IPS DF 6.9 (cell line): ENCODE measurements around the gene PEF1.

Source experiments
- DNase-seq: peaks from one replicate; pipeline ENCODE4 v3.0.0-alpha.2; 2013; ENCODE audit warnings: low read depth, low spot score
- H3K27ac ChIP-seq: one replicate; pipeline ENCODE4 v1.5.1; 2013; ENCODE audit warnings: low read length, control low read depth
- H3K27me3 ChIP-seq: 2 replicates; pipeline ENCODE4 v1.6.1; 2013; ENCODE audit warnings: mild to moderate bottlenecking, low read length; ENCODE audit not compliant: control insufficient read depth, insufficient read depth
- H3K36me3 ChIP-seq: 2 replicates; pipeline ENCODE4 v1.6.1; 2013; ENCODE audit warnings: low read length; ENCODE audit not compliant: control insufficient read depth, insufficient read depth
- H3K4me1 ChIP-seq: 2 replicates; pipeline ENCODE4 v1.6.1; 2013; ENCODE audit warnings: low read length; ENCODE audit not compliant: control insufficient read depth, insufficient read depth
- H3K4me3 ChIP-seq: 2 replicates; pipeline ENCODE4 v1.5.1; 2013; ENCODE audit warnings: mild to moderate bottlenecking, low read length
- H3K9me3 ChIP-seq: 2 replicates; pipeline ENCODE4 v1.6.1; 2013; ENCODE audit warnings: low read length, inconsistent platforms; ENCODE audit not compliant: control insufficient read depth, insufficient read depth
- whole genome bisulfite sequencing: extraction: QIAGEN DNeasy Blood & Tissue Kit; methylation state at CpG from one replicate; pipeline ENCODE4 v1.1.7; 2013; ENCODE audit warnings: mixed read lengths, missing lambda C conversion rate; ENCODE audit not compliant: insufficient read length, insufficient coverage; 5-methylcytosine and 5-hydroxymethylcytosine counted together

The PEF1 gene

GRCh38 chr1:31639543-31639942, 5.1 kb downstream of the PEF1 start:
- Histone ChIP-seq H3K4me3 (no peak overlapping the region), H3K4me1 (peaks cover 3% of the 10 kb centered on the region; the same call in 1 of the 2 replicates), H3K27me3 (no peaks in the 10 kb centered on the region), H3K9me3 (no peaks in the 10 kb centered on the region), H3K27ac (no peak overlapping the region), H3K36me3 (peaks cover 5% of the 10 kb centered on the region; the same call in 1 of the 2 replicates)
- no peak for DNase-seq
- no CpG with 5 or more reads among the region's 5 CpGs for WGBS

GRCh38 chr1:31637915-31638673, 6.6 kb downstream of the PEF1 start:
- Histone ChIP-seq H3K27me3 (no peaks in the 10 kb centered on the region), H3K9me3 (no peaks in the 10 kb centered on the region), H3K4me1 (0 out of 2 replicates have a peak, but pooled peaks cover 3% of the 10 kb centered on the region), H3K27ac (no peak overlapping the region), H3K36me3 (peaks cover 6% of the 10 kb centered on the region; the same call in 1 of the 2 replicates), H3K4me3 (no peak overlapping the region)
- DNase-seq, result no peak
- WGBS, result no CpG with 5 or more reads among the region's 5 CpGs

GRCh38 chr1:31633117-31633516, 11.6 kb downstream of the PEF1 start:
- Histone ChIP-seq H3K27me3 (no peaks in the 10 kb centered on the region), H3K4me3 (no peak overlapping the region), H3K9me3 (no peaks in the 10 kb centered on the region), H3K4me1 (no peaks in the 10 kb centered on the region), H3K27ac (no peak overlapping the region), H3K36me3 (peaks cover 24% of the 10 kb centered on the region; the same call in 1 of the 2 replicates)
- no CpG with 5 or more reads among the region's 4 CpGs for WGBS
- no peak for DNase-seq

- Histone ChIP-seq H3K9me3 (no peaks in the 10 kb centered on the region), H3K4me3 (no peak overlapping the region), H3K4me1 (no peaks in the 10 kb centered on the region), H3K36me3 (peaks cover 25% of the 10 kb centered on the region; the same call in 1 of the 2 replicates), H3K27ac (no peak overlapping the region), H3K27me3 (no peaks in the 10 kb centered on the region)
- no peak for DNase-seq
- WGBS, result no CpG with 5 or more reads among the region's 3 CpGs
These were observed 12.0 kb downstream of the PEF1 start for GRCh38 chr1:31632649-31633048.

GRCh38 chr1:31628931-31629556, 15.6 kb downstream of the PEF1 start:
- Histone ChIP-seq H3K9me3 (no peaks in the 10 kb centered on the region), H3K4me1 (0 out of 2 replicates have a peak, but pooled peaks cover 2% of the 10 kb centered on the region), H3K27me3 (no peaks in the 10 kb centered on the region), H3K27ac (no peak overlapping the region), H3K4me3 (no peak overlapping the region), H3K36me3 (peaks cover 20% of the 10 kb centered on the region; the same call in 1 of the 2 replicates)
- DNase-seq, result no peak
- WGBS, result no CpG with 5 or more reads among the region's 6 CpGs

GRCh38 chr1:31627930-31628559, 16.6 kb downstream of the PEF1 start:
- no peak overlapping the region for H3K27ac ChIP-seq
- no CpG with 5 or more reads among the region's 11 CpGs for WGBS
- H3K36me3 ChIP-seq, result peaks cover 19% of the 10 kb centered on the region; the same call in 1 of the 2 replicates
- no peaks in the 10 kb centered on the region for H3K9me3 ChIP-seq
- no peaks in the 10 kb centered on the region for H3K27me3 ChIP-seq
- H3K4me1 ChIP-seq, result 0 out of 2 replicates have a peak, but pooled peaks cover 2% of the 10 kb centered on the region
- no peak for DNase-seq
- H3K4me3 ChIP-seq, result no peak overlapping the region

GRCh38 chr1:31627301-31627929, 17.3 kb downstream of the PEF1 start:
- H3K9me3 ChIP-seq, result no peaks in the 10 kb centered on the region
- no peaks in the 10 kb centered on the region for H3K27me3 ChIP-seq
- 0 out of 2 replicates have a peak, but pooled peaks cover 2% of the 10 kb centered on the region for H3K4me1 ChIP-seq
- H3K27ac ChIP-seq, result no peak overlapping the region
- WGBS, result no CpG with 5 or more reads among the region's 13 CpGs
- H3K4me3 ChIP-seq, result no peak overlapping the region
- DNase-seq, result no peak
- peaks cover 16% of the 10 kb centered on the region; the same call in 1 of the 2 replicates for H3K36me3 ChIP-seq

GRCh38 chr1:31626223-31627207, 18.2 kb downstream of the PEF1 start:
- WGBS, result no CpG with 5 or more reads among the region's 23 CpGs
- Histone ChIP-seq H3K4me1 (0 out of 2 replicates have a peak, but pooled peaks cover 2% of the 10 kb centered on the region), H3K4me3 (no peak overlapping the region), H3K27me3 (no peaks in the 10 kb centered on the region), H3K27ac (no peak overlapping the region), H3K9me3 (no peaks in the 10 kb centered on the region), H3K36me3 (peaks cover 12% of the 10 kb centered on the region; the same call in 1 of the 2 replicates)
- DNase-seq, result no peak

GRCh38 chr1:31625561-31626222, 19.0 kb downstream of the PEF1 start:
- no CpG with 5 or more reads among the region's 4 CpGs for WGBS
- no peak overlapping the region for H3K27ac ChIP-seq
- DNase-seq, result no peak

More at GRCh38 chr1:31625561-31626222, 19.0 kb downstream of the PEF1 start:
- no peaks in the 10 kb centered on the region for H3K27me3 ChIP-seq
- H3K4me3 ChIP-seq, result no peak overlapping the region
- H3K9me3 ChIP-seq, result no peaks in the 10 kb centered on the region
- peaks cover 12% of the 10 kb centered on the region; the same call in 1 of the 2 replicates for H3K36me3 ChIP-seq
- H3K4me1 ChIP-seq, result 0 out of 2 replicates have a peak, but pooled peaks cover 2% of the 10 kb centered on the region
